Measurements from ENCODE around the gene LARP4B.

- TF ChIP-seq CTCF (IDR thresholded peaks at IDR 0.05; ENCODE audit: low read depth, low read length, poor library complexity, severe bottlenecking): no peak
- no peak for TF ChIP-seq EZH2phosphoT487 (IDR thresholded peaks at IDR 0.05; ENCODE audit: borderline replicate concordance, low read length)
These were observed 85.3 kb downstream of the LARP4B start for GRCh38 chr10:846126-846685.

All from DOHH2 (cell line).